Bronchial epithelial cell (primary cell): Measurements from ENCODE around the gene LMO1. TPM values are rescaled to one million over a fixed set of nuclear protein-coding genes. Genes with fewer than 3 reads are reported as not detected.
A peak's percentile ranks its signal among the peaks of the same experiment; 100 is the strongest.

ENCODE experiments used
- DNase-seq: peaks from one replicate; pipeline ENCODE4 v3.0.0-alpha.2; 2010; ENCODE audit warnings: low read depth
- FAIRE-seq: peaks from 2 replicates; lab custom pipeline; 2011; peaks lifted over from hg19 to GRCh38; lab: Jason Lieb, UNC
- H3K27me3 ChIP-seq: 2 replicates; pipeline ENCODE4 v1.5.1; 2011; ENCODE audit warnings: low read length; ENCODE audit not compliant: control insufficient read depth, insufficient read depth
- H3K36me3 ChIP-seq: 2 replicates; pipeline ENCODE4 v1.5.1; 2011; ENCODE audit warnings: low read length; ENCODE audit not compliant: control insufficient read depth, insufficient read depth
- H3K4me3 ChIP-seq: 2 replicates; pipeline ENCODE4 v1.5.1; 2011; ENCODE audit warnings: mild to moderate bottlenecking, low read depth, low read length, control low read depth
- CTCF ChIP-seq: IDR thresholded peaks from 2 replicates; pipeline ENCODE4 v1.5.1; 2011; ENCODE audit warnings: mild to moderate bottlenecking, moderate library complexity, low read length, control low read depth, inconsistent platforms; ENCODE audit not compliant: insufficient read depth, severe bottlenecking
- total RNA-seq: library from RNA; depleted of rRNA; stranded (reverse); fragments of >200 nt; gene quantifications from 2 replicates; pipeline ENCODE4 v1.2.1, GENCODE V29; 2014

LMO1 gene
- total RNA-seq, 1 donor from 2014 or later, result not detected

GRCh38 chr11:8252388-8252787 lies 11.3 kb downstream of the LMO1 start:
- TF ChIP-seq CTCF, result no peak
- H3K4me3 ChIP-seq, result no peak overlapping the region
- DNase-seq (peak; percentile 48), FAIRE-seq (peak; percentile 86)
- H3K36me3 ChIP-seq, result no peaks in the 10 kb centered on the region
- peaks cover 2% of the 10 kb centered on the region for H3K27me3 ChIP-seq

- Histone ChIP-seq H3K27me3 (peaks cover 2% of the 10 kb centered on the region), H3K36me3 (no peaks in the 10 kb centered on the region), H3K4me3 (no peak overlapping the region)
- no peak for TF ChIP-seq CTCF
- FAIRE-seq (peak; percentile 62), DNase-seq (no peak)
Measured at GRCh38 chr11:8251616-8252295, 11.9 kb downstream of the LMO1 start.

GRCh38 chr11:8250981-8251615 lies 12.6 kb downstream of the LMO1 start:
- FAIRE-seq (no peak), DNase-seq (no peak)
- H3K36me3 ChIP-seq, result no peaks in the 10 kb centered on the region
- no peak overlapping the region for H3K4me3 ChIP-seq
- no peak for TF ChIP-seq CTCF
- H3K27me3 ChIP-seq, result peaks cover 2% of the 10 kb centered on the region

- Histone ChIP-seq H3K4me3 (no peak overlapping the region), H3K36me3 (no peaks in the 10 kb centered on the region), H3K27me3 (peaks cover 4% of the 10 kb centered on the region)
- no peak for FAIRE-seq
- TF ChIP-seq CTCF, result no peak
- DNase-seq, result no peak
Measured at GRCh38 chr11:8250434-8250833, 13.2 kb downstream of the LMO1 start.

- H3K27me3 ChIP-seq, result peaks cover 4% of the 10 kb centered on the region
- no peak for TF ChIP-seq CTCF
- no peak overlapping the region for H3K4me3 ChIP-seq
- no peak for FAIRE-seq
- no peak for DNase-seq
- no peaks in the 10 kb centered on the region for H3K36me3 ChIP-seq
Measured at GRCh38 chr11:8249482-8249881, 14.2 kb downstream of the LMO1 start.
